WTC11 (cell line): Measurements from ENCODE around the gene UBASH3B. TPM values are rescaled to one million over a fixed set of nuclear protein-coding genes. Genes with fewer than 3 reads are reported as not detected.

ENCODE experiments used
- ATAC-seq: fragments of 200-7000 bp; cut with Tn5 transposase; 2 replicates; pipeline ENCODE4 v1.10.0; 2021; ENCODE audit warnings: mild to moderate bottlenecking, moderate library complexity
- CTCF ChIA-PET: fragments of 300-600 bp; sonication (Branson Sonifier 250); formaldehyde crosslinking; loops from one replicate; lab custom pipeline; 2021; ENCODE audit warnings: antibody characterized with exemption; lab: Charles Lee
- POLR2A ChIA-PET: fragments of 350-600 bp; sonication (Branson Sonifier 250); formaldehyde crosslinking; loops from one replicate; lab custom pipeline; 2021; ENCODE audit warnings: antibody characterized with exemption; lab: Charles Lee
- DNase-seq: peaks from one replicate; pipeline ENCODE4 v3.0.0; 2021; ENCODE audit warnings: low spot score
- H3K27ac Mint-ChIP-seq: 2 replicates; pipeline ENCODE4 v1.8.0; 2021; ENCODE audit warnings: mixed read lengths
- H3K27me3 Mint-ChIP-seq: 2 replicates; pipeline ENCODE4 v1.8.0; 2021; ENCODE audit warnings: low read depth, mild to moderate bottlenecking, moderate library complexity, mixed read lengths
- H3K36me3 Mint-ChIP-seq: 2 replicates; pipeline ENCODE4 v1.8.0; 2021; ENCODE audit warnings: mixed read lengths
- H3K4me1 Mint-ChIP-seq: 2 replicates; pipeline ENCODE4 v1.8.0; 2022; ENCODE audit warnings: mixed read lengths
- H3K4me3 Mint-ChIP-seq: 2 replicates; pipeline ENCODE4 v1.8.0; 2021; ENCODE audit warnings: mild to moderate bottlenecking, moderate library complexity, mixed read lengths
- H3K9me3 Mint-ChIP-seq: 2 replicates; pipeline ENCODE4 v1.8.0; 2021; ENCODE audit warnings: mixed read lengths
- ATF1 ChIP-seq: sonication (generic); formaldehyde crosslinking; IDR thresholded peaks from 2 replicates; pipeline ENCODE4 v1.8.1; 2023; ENCODE audit warnings: mild to moderate bottlenecking, moderate library complexity, missing genetic modification reagents
- E2F4 ChIP-seq: sonication (generic); formaldehyde crosslinking; IDR thresholded peaks from 2 replicates; pipeline ENCODE4 v1.8.1; 2022; ENCODE audit warnings: low read depth, mild to moderate bottlenecking, moderate library complexity, missing genetic modification reagents, borderline replicate concordance
- EMX1 ChIP-seq: fragments of 250-450 bp; sonication (Bioruptor Pico); IDR thresholded peaks from 2 replicates; pipeline ENCODE4 v1.8.0; 2021; ENCODE audit warnings: mild to moderate bottlenecking
- FOXJ3 ChIP-seq: sonication (generic); formaldehyde crosslinking; IDR thresholded peaks from 2 replicates; pipeline ENCODE4 v1.9.0; 2021; ENCODE audit warnings: missing genetic modification reagents, mild to moderate bottlenecking, borderline replicate concordance
- GABPB1 ChIP-seq: sonication (generic); formaldehyde crosslinking; IDR thresholded peaks from 2 replicates; pipeline ENCODE4 v1.8.1; 2023; ENCODE audit warnings: mild to moderate bottlenecking, missing genetic modification reagents
- GRHL2 ChIP-seq: fragments of 250-450 bp; sonication (Bioruptor Pico); IDR thresholded peaks from 2 replicates; pipeline ENCODE4 v1.8.0; 2022; ENCODE audit warnings: mild to moderate bottlenecking, moderate library complexity; ENCODE audit not compliant: insufficient replicate concordance, severe bottlenecking
- GTF2I ChIP-seq: fragments of 250-450 bp; sonication (Bioruptor Pico); conservative IDR thresholded peaks from 2 replicates; pipeline ENCODE4 v1.4.0; 2021; ENCODE audit warnings: mild to moderate bottlenecking
- KAT7 ChIP-seq: sonication (generic); formaldehyde crosslinking; IDR thresholded peaks from 2 replicates; pipeline ENCODE4 v1.8.1; 2023; ENCODE audit warnings: missing genetic modification reagents, mild to moderate bottlenecking, borderline replicate concordance
- MLX ChIP-seq: sonication (generic); formaldehyde crosslinking; IDR thresholded peaks from 2 replicates; pipeline ENCODE4 v1.8.1; 2023; ENCODE audit warnings: mild to moderate bottlenecking, missing genetic modification reagents, moderate library complexity
- NFE2L1 ChIP-seq: sonication (generic); formaldehyde crosslinking; IDR thresholded peaks from 2 replicates; pipeline ENCODE4 v1.8.1; 2023; ENCODE audit warnings: missing genetic modification reagents
- SOX15 ChIP-seq: fragments of 250-450 bp; sonication (Bioruptor Pico); IDR thresholded peaks from 2 replicates; pipeline ENCODE4 v1.9.0; 2021; ENCODE audit warnings: mild to moderate bottlenecking
- TEAD4 ChIP-seq: sonication (generic); formaldehyde crosslinking; IDR thresholded peaks from 2 replicates; pipeline ENCODE4 v1.8.0; 2022; ENCODE audit warnings: mild to moderate bottlenecking, missing genetic modification reagents
- TP53 ChIP-seq: sonication (generic); formaldehyde crosslinking; IDR thresholded peaks from 2 replicates; pipeline ENCODE4 v1.8.1; 2023; ENCODE audit warnings: mild to moderate bottlenecking, missing genetic modification reagents
- ZBTB21 ChIP-seq: sonication (generic); formaldehyde crosslinking; IDR thresholded peaks from 2 replicates; pipeline ENCODE4 v1.8.1; 2023; ENCODE audit warnings: mild to moderate bottlenecking, missing genetic modification reagents, borderline replicate concordance
- ZNF232 ChIP-seq: sonication (generic); formaldehyde crosslinking; IDR thresholded peaks from 2 replicates; pipeline ENCODE4 v1.8.0; 2022; ENCODE audit warnings: mild to moderate bottlenecking, missing genetic modification reagents
- ZNF396 ChIP-seq: fragments of 250-450 bp; sonication (Bioruptor Pico); IDR thresholded peaks from 2 replicates; pipeline ENCODE4 v1.8.0; 2021; ENCODE audit warnings: mild to moderate bottlenecking, moderate library complexity, borderline replicate concordance
- ZNF423 ChIP-seq: fragments of 250-450 bp; sonication (Bioruptor Pico); IDR thresholded peaks from 2 replicates; pipeline ENCODE4 v2.1.2; 2022; ENCODE audit warnings: mild to moderate bottlenecking, moderate library complexity
- ZNF512 ChIP-seq: sonication (generic); formaldehyde crosslinking; IDR thresholded peaks from 2 replicates; pipeline ENCODE4 v1.8.1; 2022; ENCODE audit warnings: missing genetic modification reagents, borderline replicate concordance
- ZNF532 ChIP-seq: fragments of 250-450 bp; sonication (Bioruptor Pico); IDR thresholded peaks from 2 replicates; pipeline ENCODE4 v1.9.0; 2021; ENCODE audit warnings: mild to moderate bottlenecking, borderline replicate concordance
- total RNA-seq: library from RNA; stranded (reverse); gene quantifications from 3 replicates; pipeline ENCODE4 v1.2.3, GENCODE V29; 2021
- TF ChIP-seq, protein P1 (sequence below): sonication (generic); formaldehyde crosslinking; IDR thresholded peaks from 2 replicates; pipeline ENCODE4 v1.8.0; 2022; ENCODE audit warnings: mild to moderate bottlenecking, missing genetic modification reagents
- TF ChIP-seq, protein P2 (sequence below): sonication (generic); formaldehyde crosslinking; IDR thresholded peaks from 2 replicates; pipeline ENCODE4 v1.8.1; 2023; ENCODE audit warnings: mild to moderate bottlenecking, missing genetic modification reagents
- TF ChIP-seq, protein P3 (sequence below): sonication (generic); formaldehyde crosslinking; IDR thresholded peaks from 2 replicates; pipeline ENCODE4 v1.8.0; 2022; ENCODE audit warnings: mild to moderate bottlenecking, missing genetic modification reagents

Gene UBASH3B
- total RNA-seq, 1 experiment from 2014 or later = 21.1 TPM

GRCh38 chr11:122807731-122808477, 152.4 kb downstream of the UBASH3B start:
- Mint-ChIP-seq H3K4me1 (peaks cover 63% of the 10 kb centered on the region), H3K4me3 (no peak overlapping the region), H3K27me3 (no peaks in the 10 kb centered on the region), H3K36me3 (no peaks in the 10 kb centered on the region), H3K9me3 (no peaks in the 10 kb centered on the region), H3K27ac (no peak overlapping the region)
- POLR2A ChIA-PET = interaction anchor here (0.5 kb wide), 1 partner anchor 46 kb away, joined by 3 read pairs; no protein-coding TSS in a partner anchor
- CTCF ChIA-PET = interaction anchor here (1.0 to 2.8 kb wide), 3 partner anchors 11 to 46 kb away, joined by 3 to 10 read pairs (median 5); no protein-coding TSS in a partner anchor
- ATAC-seq (no peak), DNase-seq (no peak)
- TF ChIP-seq KAT7 (CRISPR knock-in tag) (no peak), E2F4 (CRISPR knock-in tag) (no peak), ZNF532 (CRISPR knock-in tag) (no peak), ATF1 (CRISPR knock-in tag) (no peak), SOX15 (CRISPR knock-in tag) (no peak), GABPB1 (no peak)
- TF ChIP-seq, protein P1, sequence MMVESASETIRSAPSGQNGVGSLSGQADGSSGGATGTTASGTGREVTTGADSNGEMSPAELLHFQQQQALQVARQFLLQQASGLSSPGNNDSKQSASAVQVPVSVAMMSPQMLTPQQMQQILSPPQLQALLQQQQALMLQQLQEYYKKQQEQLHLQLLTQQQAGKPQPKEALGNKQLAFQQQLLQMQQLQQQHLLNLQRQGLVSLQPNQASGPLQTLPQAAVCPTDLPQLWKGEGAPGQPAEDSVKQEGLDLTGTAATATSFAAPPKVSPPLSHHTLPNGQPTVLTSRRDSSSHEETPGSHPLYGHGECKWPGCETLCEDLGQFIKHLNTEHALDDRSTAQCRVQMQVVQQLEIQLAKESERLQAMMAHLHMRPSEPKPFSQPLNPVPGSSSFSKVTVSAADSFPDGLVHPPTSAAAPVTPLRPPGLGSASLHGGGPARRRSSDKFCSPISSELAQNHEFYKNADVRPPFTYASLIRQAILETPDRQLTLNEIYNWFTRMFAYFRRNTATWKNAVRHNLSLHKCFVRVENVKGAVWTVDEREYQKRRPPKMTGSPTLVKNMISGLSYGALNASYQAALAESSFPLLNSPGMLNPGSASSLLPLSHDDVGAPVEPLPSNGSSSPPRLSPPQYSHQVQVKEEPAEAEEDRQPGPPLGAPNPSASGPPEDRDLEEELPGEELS (CRISPR knock-in tag) = no peak

DNA sequence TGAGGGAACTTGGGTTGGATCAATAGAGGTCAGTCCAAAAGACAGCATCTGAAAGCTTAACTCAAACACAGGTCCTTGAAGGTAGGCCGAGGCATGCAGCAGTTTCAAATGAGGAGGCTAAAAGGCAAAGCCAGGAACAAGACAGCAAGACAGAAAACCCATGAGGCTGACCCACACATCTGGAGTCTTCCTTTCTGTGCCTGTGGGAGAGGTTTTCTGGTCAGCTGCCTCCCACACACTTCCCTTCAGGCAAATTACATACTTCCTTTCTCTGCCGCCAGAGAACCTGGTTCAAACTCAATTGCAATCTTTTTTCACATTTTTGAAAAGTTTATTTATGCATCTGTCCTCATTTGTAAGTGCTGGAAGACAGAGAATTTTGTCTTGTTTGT, 153.0 kb downstream of the UBASH3B start:
- Mint-ChIP-seq H3K4me3 (no peak overlapping the region), H3K27ac (peak overlapping the region; percentile 38; the same call in 1 of the 2 replicates), H3K36me3 (no peaks in the 10 kb centered on the region), H3K27me3 (no peaks in the 10 kb centered on the region), H3K9me3 (no peaks in the 10 kb centered on the region), H3K4me1 (peaks cover 63% of the 10 kb centered on the region)
- no peak for ATAC-seq
- CTCF ChIA-PET = interaction anchor here (1.0 to 2.8 kb wide), 3 partner anchors 12 to 45 kb away, joined by 3 to 10 read pairs (median 5); no protein-coding TSS in a partner anchor
- DNase-seq = no peak
- POLR2A ChIA-PET = interaction anchor here (0.5 kb wide), 1 partner anchor 45 kb away, joined by 3 read pairs; no protein-coding TSS in a partner anchor
- TF ChIP-seq GTF2I (CRISPR knock-in tag) (no peak), EMX1 (CRISPR knock-in tag) (no peak), GRHL2 (CRISPR knock-in tag) (no peak), KAT7 (CRISPR knock-in tag) (no peak), TP53 (CRISPR knock-in tag) (no peak), ATF1 (CRISPR knock-in tag) (no peak), NFE2L1 (no peak), FOXJ3 (CRISPR knock-in tag) (no peak), MLX (no peak), ZNF232 (CRISPR knock-in tag) (no peak), ZNF512 (no peak), ZNF396 (no peak), ZNF423 (no peak), ZBTB21 (CRISPR knock-in tag) (no peak), TEAD4 (CRISPR knock-in tag) (no peak)
- TF ChIP-seq, protein P2, sequence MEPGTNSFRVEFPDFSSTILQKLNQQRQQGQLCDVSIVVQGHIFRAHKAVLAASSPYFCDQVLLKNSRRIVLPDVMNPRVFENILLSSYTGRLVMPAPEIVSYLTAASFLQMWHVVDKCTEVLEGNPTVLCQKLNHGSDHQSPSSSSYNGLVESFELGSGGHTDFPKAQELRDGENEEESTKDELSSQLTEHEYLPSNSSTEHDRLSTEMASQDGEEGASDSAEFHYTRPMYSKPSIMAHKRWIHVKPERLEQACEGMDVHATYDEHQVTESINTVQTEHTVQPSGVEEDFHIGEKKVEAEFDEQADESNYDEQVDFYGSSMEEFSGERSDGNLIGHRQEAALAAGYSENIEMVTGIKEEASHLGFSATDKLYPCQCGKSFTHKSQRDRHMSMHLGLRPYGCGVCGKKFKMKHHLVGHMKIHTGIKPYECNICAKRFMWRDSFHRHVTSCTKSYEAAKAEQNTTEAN (CRISPR knock-in tag) = no peak
- TF ChIP-seq, protein P3, sequence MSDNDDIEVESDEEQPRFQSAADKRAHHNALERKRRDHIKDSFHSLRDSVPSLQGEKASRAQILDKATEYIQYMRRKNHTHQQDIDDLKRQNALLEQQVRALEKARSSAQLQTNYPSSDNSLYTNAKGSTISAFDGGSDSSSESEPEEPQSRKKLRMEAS (CRISPR knock-in tag) = no peak
